Vagina (tissue), 2 donors: ENCODE results near the gene SERPINB8. TPM values are rescaled to one million over a fixed set of nuclear protein-coding genes. Genes with fewer than 3 reads are reported as not detected.

Experiments
- DNase-seq, 2 donors: peaks; one replicate each; pipeline ENCODE4 v3.0.0-alpha.2; 2017; ENCODE audit errors: extremely low spot score in 2 of 2
- H3K27ac ChIP-seq: fragments of 200-600 bp; sonication (generic); one replicate; pipeline ENCODE4 v1.5.1; 2019
- H3K27me3 ChIP-seq: fragments of 200-600 bp; sonication (generic); one replicate; pipeline ENCODE4 v1.5.1; 2019
- H3K36me3 ChIP-seq, 2 donors: fragments of 200-600 bp; sonication (generic); one replicate each; pipeline ENCODE4 v1.5.1; 2017 to 2019
- H3K4me1 ChIP-seq: fragments of 200-600 bp; sonication (generic); one replicate; pipeline ENCODE4 v1.5.1; 2019
- H3K4me3 ChIP-seq, 2 donors: fragments of 200-600 bp; sonication (generic); 1 replicate in 1 of 2; 2 replicates in 1 of 2; pipeline ENCODE4 v1.5.1; 2016 to 2019
- H3K9me3 ChIP-seq: fragments of 200-600 bp; sonication (generic); one replicate; pipeline ENCODE4 v1.5.1; 2019
- POLR2A ChIP-seq, 2 donors: fragments of 450-650 bp; IDR thresholded peaks; one replicate each; pipeline ENCODE4 v1.6.1; 2017; ENCODE audit warnings: antibody characterized with exemption in 2 of 2, mild to moderate bottlenecking in 2 of 2, moderate library complexity in 2 of 2
- POLR2AphosphoS5 ChIP-seq, 2 donors: sonication (generic); formaldehyde crosslinking; IDR thresholded peaks; one replicate each; pipeline ENCODE4 v1.9.0; 2017; ENCODE audit warnings: antibody characterized with exemption in 2 of 2, mild to moderate bottlenecking in 2 of 2, low read depth in 1 of 2; ENCODE audit not compliant: insufficient read depth in 1 of 2
- intact Hi-C: fragments of 100-400 bp; cut with DNase I; formaldehyde crosslinking; loops from one replicate; pipeline ENCODE4 v1.15.1; 2023
- total RNA-seq: library from RNA; depleted of rRNA; stranded (reverse); fragments of >200 nt; gene quantifications from one replicate; pipeline ENCODE4 v1.2.3, GENCODE V29; 2016
- TF ChIP-seq, protein P1 (sequence below), 3 experiments: fragments of 450-650 bp in 2 of 3; fragments of 200-600 bp in 1 of 3; sonication (generic) in 1 of 3; IDR thresholded peaks; one replicate each; pipeline ENCODE4 v1.5.1; 2017 to 2019; ENCODE audit warnings: antibody characterized with exemption in 3 of 3, mild to moderate bottlenecking in 2 of 3, moderate library complexity in 2 of 3

SERPINB8 gene
- total RNA-seq, 1 donor from 2014 or later = 18.7 TPM

GRCh38 chr18:63965716-63966330 lies 4.1 kb upstream of the SERPINB8 start:
- no peak overlapping the region for H3K4me3 ChIP-seq
- no peak for DNase-seq
- H3K27me3 ChIP-seq = no peaks in the 10 kb centered on the region
- intact Hi-C loops = no loop called here
- no peaks in the 10 kb centered on the region for H3K36me3 ChIP-seq
- peaks cover 6% of the 10 kb centered on the region for H3K4me1 ChIP-seq
- no peaks in the 10 kb centered on the region for H3K9me3 ChIP-seq
- no peak overlapping the region for H3K27ac ChIP-seq
- TF ChIP-seq POLR2AphosphoS5 (IDR thresholded peaks at IDR 0.05; ENCODE audit: insufficient read depth in 1 of 2, low read depth in 1 of 2) = peak in 1 of 2 donors; percentile 14
- TF ChIP-seq, protein P1, sequence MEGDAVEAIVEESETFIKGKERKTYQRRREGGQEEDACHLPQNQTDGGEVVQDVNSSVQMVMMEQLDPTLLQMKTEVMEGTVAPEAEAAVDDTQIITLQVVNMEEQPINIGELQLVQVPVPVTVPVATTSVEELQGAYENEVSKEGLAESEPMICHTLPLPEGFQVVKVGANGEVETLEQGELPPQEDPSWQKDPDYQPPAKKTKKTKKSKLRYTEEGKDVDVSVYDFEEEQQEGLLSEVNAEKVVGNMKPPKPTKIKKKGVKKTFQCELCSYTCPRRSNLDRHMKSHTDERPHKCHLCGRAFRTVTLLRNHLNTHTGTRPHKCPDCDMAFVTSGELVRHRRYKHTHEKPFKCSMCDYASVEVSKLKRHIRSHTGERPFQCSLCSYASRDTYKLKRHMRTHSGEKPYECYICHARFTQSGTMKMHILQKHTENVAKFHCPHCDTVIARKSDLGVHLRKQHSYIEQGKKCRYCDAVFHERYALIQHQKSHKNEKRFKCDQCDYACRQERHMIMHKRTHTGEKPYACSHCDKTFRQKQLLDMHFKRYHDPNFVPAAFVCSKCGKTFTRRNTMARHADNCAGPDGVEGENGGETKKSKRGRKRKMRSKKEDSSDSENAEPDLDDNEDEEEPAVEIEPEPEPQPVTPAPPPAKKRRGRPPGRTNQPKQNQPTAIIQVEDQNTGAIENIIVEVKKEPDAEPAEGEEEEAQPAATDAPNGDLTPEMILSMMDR (IDR thresholded peaks at IDR 0.05) = no peak

DNA sequence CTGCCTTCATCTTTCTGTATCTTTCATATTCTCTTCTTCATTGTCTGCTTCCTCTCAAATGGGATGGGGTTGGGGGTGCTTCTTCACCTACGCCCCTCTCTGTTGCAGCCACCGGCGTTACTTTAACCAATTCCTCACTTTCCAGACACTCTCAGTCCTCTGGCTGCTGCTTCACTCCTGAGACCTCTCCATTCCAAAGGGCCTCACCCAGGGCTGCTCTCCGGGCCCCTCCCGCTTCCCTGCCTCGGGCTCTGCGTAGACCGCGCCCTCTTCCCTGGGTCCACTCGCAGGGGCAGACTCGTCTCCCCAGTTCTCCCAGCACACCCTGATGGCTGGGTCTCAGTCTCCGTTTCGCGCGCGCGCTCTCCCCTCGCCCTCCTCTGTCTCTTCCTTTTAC lies 926 bp downstream of the SERPINB8 start:
- intact Hi-C loops = no loop called here
- no peaks in the 10 kb centered on the region for H3K27me3 ChIP-seq

GRCh38 chr18:63971320-63972001 lies 1.6 kb downstream of the SERPINB8 start:
- peak overlapping the region; percentile 94 for H3K27ac ChIP-seq
- peaks cover 13% of the 10 kb centered on the region for H3K4me1 ChIP-seq
- TF ChIP-seq POLR2A (IDR thresholded peaks at IDR 0.05) (no peak), POLR2AphosphoS5 (IDR thresholded peaks at IDR 0.05; ENCODE audit: insufficient read depth in 1 of 2, low read depth in 1 of 2) (no peak)
- TF ChIP-seq, protein P1 (IDR thresholded peaks at IDR 0.05) = no peak
- intact Hi-C loops = no loop called here
- H3K27me3 ChIP-seq = no peaks in the 10 kb centered on the region
- peak overlapping the region; percentile 63 to 77 for H3K4me3 ChIP-seq
- H3K9me3 ChIP-seq = no peaks in the 10 kb centered on the region
- no peaks in the 10 kb centered on the region for H3K36me3 ChIP-seq
- DNase-seq = no peak

More for the DNA sequence above, 926 bp downstream of the SERPINB8 start:
- H3K4me3 ChIP-seq = peak overlapping the region; percentile 63 to 77
- H3K36me3 ChIP-seq = no peaks in the 10 kb centered on the region
- peaks cover 13% of the 10 kb centered on the region for H3K4me1 ChIP-seq
- no peak for TF ChIP-seq POLR2A (IDR thresholded peaks at IDR 0.05)
- no peak for TF ChIP-seq POLR2AphosphoS5 (IDR thresholded peaks at IDR 0.05; ENCODE audit: insufficient read depth in 1 of 2, low read depth in 1 of 2)
- TF ChIP-seq, protein P1 (IDR thresholded peaks at IDR 0.05) = no peak
- H3K27ac ChIP-seq = peak overlapping the region; percentile 94
- no peaks in the 10 kb centered on the region for H3K9me3 ChIP-seq
- no peak for DNase-seq

- H3K4me3 ChIP-seq = no peak overlapping the region
- H3K4me1 ChIP-seq = peaks cover 13% of the 10 kb centered on the region
- no peaks in the 10 kb centered on the region for H3K36me3 ChIP-seq
- intact Hi-C loops = no loop called here
- H3K9me3 ChIP-seq = no peaks in the 10 kb centered on the region
- TF ChIP-seq POLR2AphosphoS5 (IDR thresholded peaks at IDR 0.05; ENCODE audit: insufficient read depth in 1 of 2, low read depth in 1 of 2) (no peak), POLR2A (IDR thresholded peaks at IDR 0.05) (no peak)
- TF ChIP-seq, protein P1 (IDR thresholded peaks at IDR 0.05) = no peak
- H3K27ac ChIP-seq = no peak overlapping the region
- H3K27me3 ChIP-seq = no peaks in the 10 kb centered on the region
- no peak for DNase-seq
Measured at GRCh38 chr18:63972002-63972376, 2.1 kb downstream of the SERPINB8 start.

GRCh38 chr18:63974991-63975390 lies 5.1 kb downstream of the SERPINB8 start:
- Histone ChIP-seq H3K9me3 (no peaks in the 10 kb centered on the region), H3K4me1 (peaks cover 8% of the 10 kb centered on the region), H3K36me3 (no peaks in the 10 kb centered on the region), H3K4me3 (no peak overlapping the region), H3K27me3 (no peaks in the 10 kb centered on the region), H3K27ac (no peak overlapping the region)
- TF ChIP-seq, protein P1 (IDR thresholded peaks at IDR 0.05) = no peak
- no peak for TF ChIP-seq POLR2A (IDR thresholded peaks at IDR 0.05)
- TF ChIP-seq POLR2AphosphoS5 (IDR thresholded peaks at IDR 0.05; ENCODE audit: insufficient read depth in 1 of 2, low read depth in 1 of 2) = no peak
- no peak for DNase-seq
- intact Hi-C loops = no loop called here
